AG04450 (cell line): Measurements from ENCODE around the gene FAM98C. TPM values are rescaled to one million over a fixed set of nuclear protein-coding genes. Genes with fewer than 3 reads are reported as not detected.
A peak's percentile ranks its signal among the peaks of the same experiment; 100 is the strongest.

ENCODE experiments used
- CTCF ChIA-PET: fragments of 300-600, 350-600 bp; formaldehyde crosslinking; extraction: SDS; loops from one replicate; lab custom pipeline; 2022; ENCODE audit warnings: antibody characterized with exemption, inconsistent platforms; lab: Charles Lee
- POLR2A ChIA-PET: fragments of 350-600 bp; formaldehyde crosslinking; extraction: SDS; loops from one replicate; lab custom pipeline; 2021; ENCODE audit warnings: antibody characterized with exemption, inconsistent platforms; lab: Yijun Ruan, JAX
- DNase-seq: peaks from one replicate; pipeline ENCODE4 v3.0.0-alpha.2; 2011; ENCODE audit warnings: low read depth, low spot score
- H3K27ac ChIP-seq: one replicate; pipeline ENCODE4 v1.5.1; 2012; ENCODE audit warnings: low read depth, low read length, control low read depth
- H3K27me3 ChIP-seq: one replicate; pipeline ENCODE4 v1.6.0; 2012; ENCODE audit warnings: low read length; ENCODE audit not compliant: control insufficient read depth, insufficient read depth
- H3K4me3 ChIP-seq: 2 replicates; pipeline ENCODE4 v1.5.1; 2011; ENCODE audit warnings: mild to moderate bottlenecking, low read depth, low read length, control low read depth
- H3K9me3 ChIP-seq: 2 replicates; pipeline ENCODE4 v1.5.1; 2012; ENCODE audit warnings: low read length; ENCODE audit not compliant: control insufficient read depth, insufficient read depth
- CTCF ChIP-seq: IDR thresholded peaks from 2 replicates; pipeline ENCODE4 v1.5.1; 2011; ENCODE audit warnings: low read depth, low read length, control low read depth, inconsistent platforms
- polyA minus RNA-seq: library from RNA; depleted of rRNA, polyadenylated mRNA; stranded (reverse); fragments of >200 nt; gene quantifications from 2 replicates; pipeline ENCODE4 v1.2.3, GENCODE V29; 2011; rRNA and poly(A)+ RNA removed
- polyA plus RNA-seq: library from polyadenylated mRNA; depleted of rRNA; stranded (reverse); fragments of >200 nt; gene quantifications from 2 replicates; pipeline ENCODE4 v1.2.3, GENCODE V29; 2011; rRNA removed

Gene FAM98C
- polyA plus RNA-seq (5.0 and 7.9 TPM in 2 replicates), polyA minus RNA-seq (4.0 and 5.4 TPM in 2 replicates)

GRCh38 chr19:38402967-38403674 lies at the start of gene FAM98C:
TSS of gene FAM98C (plus strand) at chr19:38403093. CDS start at chr19:38403154, 61 bp downstream.
- H3K27ac ChIP-seq, result no peak within 1 kb of the TSS
- POLR2A ChIA-PET, result interaction anchor here (0.6 to 2.7 kb wide), 9 partner anchors 10 to 676 kb away, joined by 3 to 29 read pairs (median 7); partner anchors contain the start of genes ACTN4, EIF3K, GGN and PSMD8

GRCh38 chr19:38355728-38356725 lies 46.9 kb upstream of the FAM98C start:
- no peak for DNase-seq
- TF ChIP-seq CTCF, result no peak
- H3K27me3 ChIP-seq, result peaks cover 34% of the 10 kb centered on the region
- ChIA-PET CTCF (no interaction called here), POLR2A (no interaction called here)
- H3K4me3 ChIP-seq, result no peak overlapping the region
- no peak overlapping the region for H3K27ac ChIP-seq
- no peaks in the 10 kb centered on the region; the same call in 1 of the 2 replicates for H3K9me3 ChIP-seq

More at GRCh38 chr19:38402967-38403674, at the start of gene FAM98C:
- no peaks in the 10 kb centered on the region for H3K9me3 ChIP-seq
- no peaks in the 10 kb centered on the region for H3K27me3 ChIP-seq
- DNase-seq, result peak; percentile 85
- peak; percentile 75 for TF ChIP-seq CTCF
- peak within 1 kb of the TSS; percentile 94 for H3K4me3 ChIP-seq
- CTCF ChIA-PET, result interaction anchor here (0.5 to 3.8 kb wide), 49 partner anchors 8 to 937 kb away, joined by 3 to 67 read pairs (median 4); partner anchors contain the start of genes CATSPERG, EIF3K, GGN and MRPS12

DNA sequence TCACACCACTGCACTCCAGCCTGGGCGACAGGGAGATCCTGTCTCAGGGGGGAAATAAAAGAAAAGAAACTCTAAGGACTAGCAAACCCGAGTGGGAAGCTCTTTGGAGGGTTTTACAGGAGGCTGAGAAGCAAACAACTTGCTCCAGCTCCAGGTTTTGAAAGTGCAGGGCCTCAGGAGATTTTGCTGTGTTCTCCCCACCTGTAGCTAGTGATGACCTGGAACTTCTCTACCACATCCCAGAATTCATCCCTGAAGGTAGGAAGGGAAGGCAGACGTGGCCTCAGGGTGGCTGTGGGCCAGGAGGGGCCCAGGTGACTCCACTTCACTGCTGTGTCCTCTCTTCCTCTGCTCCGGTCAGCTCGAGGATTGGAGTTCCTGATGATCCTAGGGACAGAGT lies 44.8 kb upstream of the FAM98C start:
- H3K27ac ChIP-seq, result no peak overlapping the region
- H3K27me3 ChIP-seq, result peaks cover 39% of the 10 kb centered on the region
- TF ChIP-seq CTCF, result no peak
- no peaks in the 10 kb centered on the region; the same call in 1 of the 2 replicates for H3K9me3 ChIP-seq
- ChIA-PET POLR2A (interaction anchor here (0.9 kb wide), 1 partner anchor 16 kb away, joined by 3 read pairs; the partner anchor contains the start of gene PSMD8), CTCF (interaction anchor here (1.5 kb wide), 1 partner anchor 114 kb away, joined by 3 read pairs; no protein-coding TSS in a partner anchor)
- H3K4me3 ChIP-seq, result no peak overlapping the region
- no peak for DNase-seq

GRCh38 chr19:38359242-38360021 lies 43.5 kb upstream of the FAM98C start:
- POLR2A ChIA-PET, result no interaction called here

More at GRCh38 chr19:38359242-38360021, 43.5 kb upstream of the FAM98C start:
- no peak for TF ChIP-seq CTCF
- no peak overlapping the region for H3K27ac ChIP-seq
- CTCF ChIA-PET, result no interaction called here
- DNase-seq, result no peak
- H3K27me3 ChIP-seq, result peaks cover 35% of the 10 kb centered on the region
- H3K4me3 ChIP-seq, result no peak overlapping the region
- no peaks in the 10 kb centered on the region; the same call in 1 of the 2 replicates for H3K9me3 ChIP-seq
